Measurements from ENCODE around the gene QRICH1. TPM values are rescaled to one million over a fixed set of nuclear protein-coding genes. Genes with fewer than 3 reads are reported as not detected.

QRICH1 gene
- total and polyA plus RNA-seq, 2 donors (not counting 3 experiments of a cell fraction or from before 2014, with no cell fraction given) = 89.7 to 116 TPM

DNA sequence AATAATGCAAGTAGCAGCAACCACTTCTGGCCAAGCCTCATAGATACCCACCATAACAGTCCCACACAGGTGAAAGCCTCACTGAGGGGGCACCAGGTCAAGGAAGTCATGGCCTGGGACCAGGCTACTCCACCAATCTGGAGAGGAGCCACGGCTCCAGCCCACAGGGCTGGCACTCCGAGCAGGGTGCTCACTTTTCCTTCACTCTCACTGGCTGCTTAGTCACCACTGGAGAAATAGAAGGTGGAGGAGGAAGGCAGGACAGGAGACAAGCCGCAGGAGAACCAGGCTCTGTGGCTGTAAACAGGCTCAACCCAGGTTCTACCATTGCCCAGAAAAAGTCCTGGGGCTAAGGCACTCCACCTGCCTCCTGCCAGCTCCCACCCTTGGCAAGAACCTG lies 25.6 kb upstream of the QRICH1 start:
- Histone ChIP-seq H3K27ac (ENCODE audit: insufficient read depth, low read depth, low read length) (peak overlapping the region; percentile 58), H3K4me1 (ENCODE audit: control insufficient read depth, extremely low read depth, insufficient read depth, low read length) (peaks cover 12% of the 10 kb centered on the region), H3K9me1 (replicated peaks; ENCODE audit: control insufficient read depth, extremely low read depth, insufficient read depth, low read length) (no peaks in the 10 kb centered on the region), H3K4me3 (replicated peaks in 1 of 3; ENCODE audit: insufficient read depth in 1 of 3, low read depth in 1 of 3, low read length in 3 of 3) (peak overlapping the region in 2 of 3 experiments; percentile 65 to 71), H3K27me3 (ENCODE audit: control insufficient read depth in 2 of 2, insufficient read depth in 2 of 2, low read length in 2 of 2) (no peaks in the 10 kb centered on the region), H3K79me2 (ENCODE audit: control insufficient read depth, insufficient read depth, low read length) (peaks cover 14% of the 10 kb centered on the region), H2AFZ (ENCODE audit: low read depth, low read length) (no peak overlapping the region), H3K9ac (replicated peaks; ENCODE audit: extremely low read depth, insufficient read depth, low read length) (peak overlapping the region; percentile 65), H3K9me3 (replicated peaks; ENCODE audit: control insufficient read depth, insufficient read depth, low read length) (no peaks in the 10 kb centered on the region), H3K4me2 (ENCODE audit: insufficient read depth, low read length) (peak overlapping the region; percentile 72), H4K20me1 (replicated peaks; ENCODE audit: control insufficient read depth, extremely low read depth, insufficient read depth, low read length) (no peaks in the 10 kb centered on the region), H3K36me3 (ENCODE audit: control insufficient read depth in 2 of 2, extremely low read depth in 1 of 2, insufficient read depth in 2 of 2, low read length in 2 of 2) (peaks cover 7 to 68% of the 10 kb centered on the region in 2 experiments)
- ChIA-PET POLR2A (no interaction called here), CTCF (interaction anchor here (1.5 to 2.1 kb wide), 2 partner anchors 97 to 330 kb away, joined by 4 to 13 read pairs; partner anchors contain the start of gene NDUFAF3)
- intact Hi-C loops (cut with micrococcal nuclease) = no loop called here
- peak; percentile 20 for TF ChIP-seq POLR2A (IDR thresholded peaks at IDR 0.05; ENCODE audit: low read depth, low read length)
- no peak for TF ChIP-seq MYC (IDR thresholded peaks at IDR 0.05; ENCODE audit: low read depth, low read length)
- BruUV-seq (replicated peaks) = no TSS peak
- FAIRE-seq (no peak), DNase-seq (ENCODE audit: low read depth, low spot score) (no peak)
- dilution Hi-C loops (cut with MboI; ENCODE audit: extremely low pct_ligation_motif_present, low sequenced_read_pairs) = no loop called here

GRCh38 chr3:49119036-49119435 lies 25.2 kb upstream of the QRICH1 start:
- intact Hi-C loops (cut with micrococcal nuclease) (no loop called here), dilution Hi-C loops (cut with MboI; ENCODE audit: extremely low pct_ligation_motif_present, low sequenced_read_pairs) (no loop called here)
- Histone ChIP-seq H3K9me3 (replicated peaks; ENCODE audit: control insufficient read depth, insufficient read depth, low read length) (no peaks in the 10 kb centered on the region), H4K20me1 (replicated peaks; ENCODE audit: control insufficient read depth, extremely low read depth, insufficient read depth, low read length) (no peaks in the 10 kb centered on the region), H3K36me3 (ENCODE audit: control insufficient read depth in 2 of 2, extremely low read depth in 1 of 2, insufficient read depth in 2 of 2, low read length in 2 of 2) (peaks cover 7 to 68% of the 10 kb centered on the region in 2 experiments), H3K4me2 (ENCODE audit: insufficient read depth, low read length) (no peak overlapping the region), H3K27ac (ENCODE audit: insufficient read depth, low read depth, low read length) (peak overlapping the region; percentile 9), H3K79me2 (ENCODE audit: control insufficient read depth, insufficient read depth, low read length) (peaks cover 14% of the 10 kb centered on the region), H2AFZ (ENCODE audit: low read depth, low read length) (no peak overlapping the region), H3K27me3 (ENCODE audit: control insufficient read depth in 2 of 2, insufficient read depth in 2 of 2, low read length in 2 of 2) (no peaks in the 10 kb centered on the region), H3K4me3 (replicated peaks in 1 of 3; ENCODE audit: insufficient read depth in 1 of 3, low read depth in 1 of 3, low read length in 3 of 3) (no peak overlapping the region), H3K9ac (replicated peaks; ENCODE audit: extremely low read depth, insufficient read depth, low read length) (no peak overlapping the region), H3K4me1 (ENCODE audit: control insufficient read depth, extremely low read depth, insufficient read depth, low read length) (peaks cover 12% of the 10 kb centered on the region), H3K9me1 (replicated peaks; ENCODE audit: control insufficient read depth, extremely low read depth, insufficient read depth, low read length) (no peaks in the 10 kb centered on the region)
- TF ChIP-seq EZH2 (IDR thresholded peaks at IDR 0.05; ENCODE audit: borderline replicate concordance, low read depth, low read length, severe bottlenecking) (no peak), POLR2A (IDR thresholded peaks at IDR 0.05; ENCODE audit: low read depth, low read length) (no peak), MYC (IDR thresholded peaks at IDR 0.05; ENCODE audit: low read depth, low read length) (no peak), FOS (IDR thresholded peaks at IDR 0.05; ENCODE audit: borderline replicate concordance, insufficient read depth, low read length) (no peak), POLR2AphosphoS5 (IDR thresholded peaks at IDR 0.05; ENCODE audit: insufficient read depth, low read depth, low read length) (no peak), MAX (IDR thresholded peaks at IDR 0.05; ENCODE audit: insufficient read depth, insufficient read length) (no peak), JUN (IDR thresholded peaks at IDR 0.05; ENCODE audit: borderline replicate concordance, insufficient read depth, insufficient read length, low read depth) (no peak), GATA2 (IDR thresholded peaks at IDR 0.05; ENCODE audit: insufficient read depth, insufficient read length, low read depth, low read length) (no peak)
- TF ChIP-seq, protein P1, sequence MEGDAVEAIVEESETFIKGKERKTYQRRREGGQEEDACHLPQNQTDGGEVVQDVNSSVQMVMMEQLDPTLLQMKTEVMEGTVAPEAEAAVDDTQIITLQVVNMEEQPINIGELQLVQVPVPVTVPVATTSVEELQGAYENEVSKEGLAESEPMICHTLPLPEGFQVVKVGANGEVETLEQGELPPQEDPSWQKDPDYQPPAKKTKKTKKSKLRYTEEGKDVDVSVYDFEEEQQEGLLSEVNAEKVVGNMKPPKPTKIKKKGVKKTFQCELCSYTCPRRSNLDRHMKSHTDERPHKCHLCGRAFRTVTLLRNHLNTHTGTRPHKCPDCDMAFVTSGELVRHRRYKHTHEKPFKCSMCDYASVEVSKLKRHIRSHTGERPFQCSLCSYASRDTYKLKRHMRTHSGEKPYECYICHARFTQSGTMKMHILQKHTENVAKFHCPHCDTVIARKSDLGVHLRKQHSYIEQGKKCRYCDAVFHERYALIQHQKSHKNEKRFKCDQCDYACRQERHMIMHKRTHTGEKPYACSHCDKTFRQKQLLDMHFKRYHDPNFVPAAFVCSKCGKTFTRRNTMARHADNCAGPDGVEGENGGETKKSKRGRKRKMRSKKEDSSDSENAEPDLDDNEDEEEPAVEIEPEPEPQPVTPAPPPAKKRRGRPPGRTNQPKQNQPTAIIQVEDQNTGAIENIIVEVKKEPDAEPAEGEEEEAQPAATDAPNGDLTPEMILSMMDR (IDR thresholded peaks at IDR 0.05; ENCODE audit: extremely low read depth in 1 of 2, insufficient read depth in 1 of 2, low read depth in 1 of 2, low read length in 2 of 2) = no peak
- FAIRE-seq (no peak), DNase-seq (ENCODE audit: low read depth, low spot score) (no peak)
- CTCF ChIA-PET = interaction anchor here (2.1 kb wide), 1 partner anchor 330 kb away, joined by 13 read pairs; no protein-coding TSS in a partner anchor
- POLR2A ChIA-PET = no interaction called here
- no TSS peak for BruUV-seq (replicated peaks)
